RPMI8226 (cell line): ENCODE results near the gene TOP1.

Source experiments
- DNase-seq: peaks from one replicate; pipeline ENCODE4 v3.0.0-alpha.2; 2015

The TOP1 gene

DNA sequence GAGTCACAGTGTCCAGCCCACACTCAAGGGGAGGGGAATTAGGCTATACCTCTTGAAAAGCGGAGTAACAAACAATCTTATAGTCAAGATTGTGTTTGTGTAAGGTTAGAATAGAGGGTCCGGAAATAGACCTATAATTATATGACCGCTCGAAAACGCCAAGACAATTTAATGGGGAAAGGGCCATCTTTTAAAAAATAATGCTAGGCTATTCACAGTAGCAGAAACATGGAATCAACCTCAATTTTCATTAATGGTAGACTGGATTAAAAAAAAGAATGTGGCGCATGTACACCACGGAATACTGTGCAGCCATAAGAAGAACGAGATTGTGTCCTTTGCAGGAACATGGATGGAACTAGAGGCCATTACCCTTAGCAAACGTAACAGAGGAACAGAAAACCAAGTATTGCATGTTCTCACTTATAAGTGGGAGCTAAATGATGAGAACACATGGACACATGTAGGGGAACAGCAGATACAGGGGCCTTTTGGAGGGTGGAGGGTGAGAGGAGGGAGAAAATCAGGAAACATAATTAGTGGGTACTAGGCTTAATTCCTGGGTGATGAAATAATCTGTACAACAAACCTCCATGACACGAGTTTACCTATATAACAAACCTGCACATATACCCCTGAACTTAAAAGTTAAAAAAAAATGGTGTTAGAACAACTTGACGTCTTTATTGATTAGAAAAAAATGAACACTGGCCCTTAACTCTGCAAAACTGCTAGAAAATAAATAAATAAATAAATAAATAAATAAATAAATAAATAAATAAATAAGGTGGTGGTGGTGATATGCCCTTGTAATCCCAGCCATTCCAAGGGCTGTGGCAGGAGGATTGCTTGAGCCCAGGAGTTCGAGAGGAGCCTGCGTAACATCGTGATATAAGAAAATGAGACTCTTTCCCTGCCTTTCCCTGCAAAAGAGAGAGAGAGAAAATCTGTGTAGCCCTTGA is 30.3 kb downstream of the TOP1 start:
- no peak for DNase-seq

DNA sequence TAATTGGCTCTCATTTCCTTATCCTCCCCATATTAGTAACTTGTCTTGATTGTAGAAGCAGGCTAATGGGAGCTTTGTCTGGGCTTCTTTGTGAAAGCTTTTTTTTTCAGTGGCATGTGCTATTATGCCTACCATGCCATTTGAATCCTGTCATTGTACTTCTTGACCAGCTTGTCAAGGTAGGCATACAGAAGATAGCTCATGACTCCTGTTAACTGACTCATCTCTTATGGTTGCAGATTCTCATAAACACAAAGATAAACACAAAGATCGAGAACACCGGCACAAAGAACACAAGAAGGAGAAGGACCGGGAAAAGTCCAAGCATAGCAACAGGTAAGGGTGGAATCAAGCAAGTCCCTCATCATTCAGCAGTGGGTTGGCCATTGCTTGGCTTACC is 32.5 kb downstream of the TOP1 start:
- DNase-seq, result no peak

DNA sequence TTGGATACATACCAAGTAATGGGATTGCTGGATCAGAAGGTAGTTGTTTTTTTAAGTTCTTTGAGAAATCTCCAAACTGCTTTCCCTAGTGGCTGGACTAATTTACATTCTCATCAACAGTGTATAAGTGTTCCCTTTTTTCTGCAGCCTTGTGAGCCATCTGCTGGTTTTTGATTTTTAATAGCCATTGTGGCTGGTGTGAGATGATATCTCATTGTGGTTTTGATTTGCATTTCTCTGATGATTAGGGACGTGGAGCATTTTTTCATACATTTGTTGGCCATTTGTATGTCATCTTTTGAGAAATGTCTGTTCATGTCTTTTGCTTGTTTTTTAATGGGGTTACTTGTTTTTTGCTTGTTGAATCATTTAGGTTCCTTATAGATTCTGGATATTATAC is 34.8 kb downstream of the TOP1 start:
- DNase-seq, result no peak

DNA sequence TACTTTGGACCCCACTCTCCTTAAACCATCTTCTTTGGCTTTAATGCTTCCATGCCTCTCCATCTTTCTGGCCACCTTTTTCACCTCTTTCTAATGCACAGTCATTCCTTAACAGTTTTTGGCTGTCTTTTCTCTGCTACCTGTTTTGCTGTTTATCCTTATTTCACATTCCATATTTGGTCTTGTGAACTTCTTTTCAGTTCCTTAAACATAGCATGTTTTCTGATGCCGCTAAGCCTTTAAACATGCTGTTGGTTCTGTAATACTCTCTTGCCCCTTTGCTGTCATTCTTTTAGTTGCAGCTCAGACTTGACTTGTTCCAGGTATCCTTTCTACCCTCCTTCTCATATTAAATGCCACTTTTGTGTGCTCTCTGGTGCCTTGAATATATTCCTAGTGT is 35.8 kb downstream of the TOP1 start:
- DNase-seq, result no peak

DNA sequence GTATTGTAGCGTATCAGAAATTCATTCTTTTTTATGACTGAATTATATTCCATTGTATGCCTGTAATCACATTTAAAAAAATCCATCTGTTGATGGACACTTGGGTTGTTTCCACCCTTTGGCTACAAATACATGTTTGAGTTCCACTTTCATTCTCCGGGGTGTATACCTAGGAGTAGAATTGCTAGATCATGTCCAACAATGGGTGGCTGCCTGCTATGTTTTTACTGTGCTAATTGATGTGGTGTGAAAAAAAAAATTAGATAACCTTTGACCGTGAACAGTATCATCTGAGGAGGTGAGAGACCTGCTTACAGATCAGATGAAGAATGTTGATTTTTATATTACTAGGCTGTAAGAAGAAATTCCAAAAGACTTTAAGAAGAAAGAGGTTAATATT is 37.1 kb downstream of the TOP1 start:
- DNase-seq, result no peak

DNA sequence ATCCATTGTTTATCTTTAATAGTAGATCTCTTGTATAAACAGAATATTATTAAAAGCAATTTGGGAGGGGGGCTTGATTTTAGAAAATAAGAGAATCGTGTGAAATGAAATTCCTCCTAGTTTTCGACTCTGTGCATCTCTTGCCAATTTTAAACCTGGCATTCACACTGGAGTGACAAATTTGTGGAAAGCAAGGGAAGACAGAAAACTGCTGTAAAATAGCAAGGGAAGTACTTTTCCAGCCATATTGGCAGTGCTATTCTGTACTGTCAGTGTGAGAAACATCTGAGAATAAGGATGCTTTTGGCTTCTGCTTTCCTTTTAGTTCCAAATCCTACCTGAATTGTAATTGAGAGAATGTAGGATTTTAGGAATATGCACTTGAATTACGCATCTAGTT is 40.2 kb downstream of the TOP1 start:
- DNase-seq, result no peak

DNA sequence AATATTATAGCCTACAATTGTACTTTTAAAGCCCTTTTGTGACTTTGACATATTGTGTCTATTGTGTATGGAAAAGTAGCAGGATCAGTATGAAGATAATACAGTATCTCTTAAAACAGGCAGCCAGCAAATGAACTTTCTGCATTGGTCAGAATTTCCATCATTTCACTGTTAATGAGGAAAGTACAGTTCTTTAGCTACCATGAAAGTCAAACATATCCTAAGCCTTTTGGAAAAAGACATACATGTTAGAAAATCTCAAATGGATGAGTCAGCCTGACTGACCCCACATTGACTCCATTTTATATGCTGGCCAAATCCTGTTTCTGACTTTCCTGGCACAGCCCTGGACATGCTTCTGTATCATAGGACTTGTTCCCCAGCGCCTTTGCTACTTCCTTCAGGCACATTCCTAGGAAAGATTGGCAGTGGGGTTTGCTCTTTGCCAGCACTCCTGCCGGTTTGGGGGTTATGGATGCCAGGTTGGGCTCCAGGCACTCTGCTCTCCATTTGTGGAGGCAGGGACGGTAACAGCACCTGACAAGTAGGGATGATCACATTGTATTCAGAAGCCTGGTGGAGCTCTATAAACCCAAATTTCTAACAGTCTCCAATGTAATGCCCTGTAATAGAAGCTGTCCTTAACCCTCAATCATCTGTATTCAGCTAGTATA is 43.7 kb downstream of the TOP1 start:
- no peak for DNase-seq

DNA sequence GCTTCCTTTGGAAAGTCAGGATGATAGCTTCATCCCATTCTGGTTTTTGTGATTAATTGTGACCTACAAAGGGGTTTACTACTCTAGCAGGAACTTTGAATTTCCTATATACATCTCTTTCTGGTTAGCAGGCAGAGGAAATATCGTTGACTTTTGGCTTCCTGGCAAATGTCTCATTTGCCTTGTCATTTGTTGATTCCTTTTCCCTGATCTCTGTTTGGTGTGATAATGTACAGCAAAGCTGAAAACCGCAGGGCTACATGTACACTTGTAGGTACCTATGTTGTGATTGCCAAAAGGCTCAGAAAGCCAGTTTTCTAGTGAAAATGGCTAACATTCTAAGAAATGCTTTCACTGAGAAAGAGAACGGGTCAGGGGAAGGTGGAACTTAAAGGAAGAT is 44.3 kb downstream of the TOP1 start:
- no peak for DNase-seq

DNA sequence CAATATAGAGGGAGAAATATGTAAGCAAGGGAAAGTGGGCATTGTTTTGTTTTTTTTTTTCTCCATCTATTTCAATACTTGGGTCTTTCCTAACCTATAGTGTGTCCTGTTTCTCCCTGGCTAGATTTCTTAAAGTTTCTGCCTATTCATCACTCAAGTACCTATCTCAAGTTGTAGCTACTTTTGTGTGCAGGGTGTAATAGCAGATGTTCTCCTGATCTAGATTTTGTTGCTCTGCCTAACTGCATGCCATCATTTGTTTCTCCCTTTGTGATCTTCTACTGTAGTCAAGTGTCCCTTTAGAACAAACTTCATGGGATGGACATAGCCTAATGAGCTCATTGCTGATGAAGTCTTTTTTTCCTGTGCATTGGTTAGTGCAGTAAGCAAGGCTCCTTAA is 45.8 kb downstream of the TOP1 start:
- DNase-seq, result no peak

DNA sequence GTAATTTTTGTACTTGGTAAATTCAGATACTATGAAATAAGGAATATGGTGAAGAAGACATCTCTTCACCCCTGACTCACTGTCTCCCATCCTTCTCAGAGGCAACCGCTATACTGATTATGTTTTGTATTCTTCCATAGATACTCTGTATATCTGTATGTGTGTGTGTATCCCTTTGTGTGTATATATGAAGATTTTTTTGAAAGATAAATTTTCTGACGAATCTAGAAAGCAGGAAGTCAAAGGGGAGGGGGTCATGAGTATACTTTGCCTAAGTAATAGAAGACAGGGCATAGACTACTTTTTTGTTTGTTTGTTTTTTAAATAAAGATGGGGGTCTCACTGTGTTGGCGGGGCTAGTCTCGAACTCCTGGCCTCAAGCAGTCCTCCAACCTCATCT is 48.2 kb downstream of the TOP1 start:
- no peak for DNase-seq

DNA sequence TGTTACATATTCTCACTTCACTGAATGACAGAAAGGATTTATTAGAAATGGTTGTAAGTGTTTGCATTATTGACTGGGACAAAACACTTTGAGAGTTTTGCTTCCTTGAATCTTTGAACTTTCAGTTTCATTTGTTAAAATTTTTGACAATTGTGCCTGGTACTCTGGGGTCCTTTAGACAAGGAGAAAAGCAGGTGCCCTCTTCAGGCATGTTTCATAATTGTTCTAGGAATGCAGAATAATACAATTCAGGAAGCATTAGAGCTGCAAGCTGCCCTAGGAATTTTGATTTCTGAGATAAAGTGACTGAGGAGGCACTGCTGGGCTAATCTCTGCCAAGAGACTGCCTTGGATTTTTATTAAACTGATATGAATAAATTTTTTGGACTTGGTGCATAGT is 49.7 kb downstream of the TOP1 start:
- DNase-seq, result peak; percentile 72

DNA sequence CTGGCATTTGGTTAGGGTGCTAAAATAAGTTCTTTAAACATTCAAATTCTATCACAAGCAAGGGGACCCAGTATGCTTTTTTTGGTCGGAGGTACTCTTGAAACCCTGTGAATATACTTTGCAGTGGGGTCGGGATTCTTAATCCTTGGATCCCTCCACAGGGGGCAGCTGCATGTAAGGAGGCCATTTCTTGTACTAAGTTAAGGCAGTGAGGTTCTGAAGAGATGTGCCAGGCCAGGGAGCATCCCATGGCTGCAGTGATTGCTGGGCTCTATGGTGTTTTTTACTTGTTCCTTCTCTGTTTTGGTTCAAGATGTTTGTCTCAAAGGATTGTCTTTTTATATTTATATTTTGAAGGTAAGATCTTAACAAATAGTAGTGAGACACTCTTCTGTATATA is 50.4 kb downstream of the TOP1 start:
- DNase-seq, result no peak

DNA sequence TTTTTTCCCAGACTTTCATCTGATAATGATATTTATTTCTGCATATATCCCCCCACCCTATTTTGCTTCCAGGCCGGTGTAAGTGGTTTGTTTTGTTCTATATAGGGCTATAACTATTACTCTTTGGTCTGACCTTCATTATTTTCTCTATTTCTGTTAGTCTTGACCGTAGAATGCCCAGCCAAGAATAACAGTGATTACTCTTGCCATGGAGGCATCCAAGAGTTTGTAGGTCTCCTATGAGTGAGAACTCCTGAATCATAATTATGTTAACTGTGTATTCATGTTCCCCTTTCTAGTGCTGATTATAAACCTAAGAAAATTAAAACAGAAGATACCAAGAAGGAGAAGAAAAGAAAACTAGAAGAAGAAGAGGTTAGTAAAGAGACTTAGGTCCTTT is 52.2 kb downstream of the TOP1 start:
- no peak for DNase-seq

DNA sequence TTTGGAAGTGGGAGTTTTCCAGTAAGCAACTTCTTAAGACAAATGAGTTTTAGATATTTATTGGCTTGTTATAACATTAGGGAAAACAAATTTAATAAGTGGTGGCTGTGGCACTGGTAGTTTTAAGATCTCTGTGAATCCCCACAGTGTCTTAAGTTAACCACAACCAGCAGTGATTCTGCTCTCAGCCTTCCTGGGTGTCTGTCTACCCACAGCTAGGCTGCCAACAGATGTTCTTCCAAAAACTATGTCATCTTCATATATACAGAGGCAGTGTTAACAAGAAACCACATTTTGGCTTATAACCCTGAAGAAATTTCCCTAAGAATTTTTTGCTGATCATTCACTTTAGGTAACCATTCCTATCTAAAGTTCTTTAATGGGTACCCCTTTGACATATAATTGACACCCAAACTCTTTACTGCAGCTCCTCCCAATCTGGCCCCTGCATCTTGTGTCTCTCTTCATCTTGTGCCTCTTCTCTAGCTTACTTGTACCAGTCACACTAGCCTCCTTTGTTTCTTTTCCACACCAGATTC is 52.7 kb downstream of the TOP1 start:
- DNase-seq, result no peak

DNA sequence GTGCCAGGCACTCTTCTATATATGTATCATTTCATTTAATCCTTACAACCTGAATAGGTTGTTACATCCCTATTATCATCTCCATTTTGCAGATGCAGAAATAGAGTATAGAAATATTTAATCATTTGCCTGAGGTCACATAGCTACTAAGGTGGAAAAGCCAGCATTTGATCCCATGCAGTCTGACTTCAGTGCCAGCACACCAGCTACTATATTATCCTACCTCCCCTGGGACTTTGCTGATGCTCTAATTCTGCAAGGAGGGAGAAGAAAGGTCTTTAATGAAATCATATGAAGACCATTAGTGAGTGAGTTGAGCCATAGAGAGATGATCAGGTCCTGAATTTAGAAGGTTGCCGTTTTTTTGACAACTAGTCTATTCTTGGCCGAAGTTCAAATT is 53.7 kb downstream of the TOP1 start:
- no peak for DNase-seq

DNA sequence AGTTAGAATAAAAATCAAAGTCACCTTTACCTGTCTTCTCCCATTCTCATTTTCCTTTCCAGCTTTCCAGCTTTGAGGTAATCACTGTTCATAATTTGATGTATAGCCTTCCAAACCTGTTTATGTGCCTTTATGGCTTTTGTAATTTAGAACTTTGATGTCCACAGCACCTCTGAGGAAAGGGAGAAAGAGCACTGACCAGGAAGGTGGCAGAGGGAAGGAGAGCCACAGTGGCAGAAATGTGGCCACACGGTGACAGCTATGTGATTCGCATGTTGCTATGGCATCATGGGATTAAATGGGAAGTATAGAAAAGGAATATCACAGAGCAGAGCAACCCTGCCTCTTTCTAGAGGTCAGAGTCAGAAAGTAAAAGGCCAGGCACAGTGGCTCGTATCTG is 57.0 kb downstream of the TOP1 start:
- no peak for DNase-seq

DNA sequence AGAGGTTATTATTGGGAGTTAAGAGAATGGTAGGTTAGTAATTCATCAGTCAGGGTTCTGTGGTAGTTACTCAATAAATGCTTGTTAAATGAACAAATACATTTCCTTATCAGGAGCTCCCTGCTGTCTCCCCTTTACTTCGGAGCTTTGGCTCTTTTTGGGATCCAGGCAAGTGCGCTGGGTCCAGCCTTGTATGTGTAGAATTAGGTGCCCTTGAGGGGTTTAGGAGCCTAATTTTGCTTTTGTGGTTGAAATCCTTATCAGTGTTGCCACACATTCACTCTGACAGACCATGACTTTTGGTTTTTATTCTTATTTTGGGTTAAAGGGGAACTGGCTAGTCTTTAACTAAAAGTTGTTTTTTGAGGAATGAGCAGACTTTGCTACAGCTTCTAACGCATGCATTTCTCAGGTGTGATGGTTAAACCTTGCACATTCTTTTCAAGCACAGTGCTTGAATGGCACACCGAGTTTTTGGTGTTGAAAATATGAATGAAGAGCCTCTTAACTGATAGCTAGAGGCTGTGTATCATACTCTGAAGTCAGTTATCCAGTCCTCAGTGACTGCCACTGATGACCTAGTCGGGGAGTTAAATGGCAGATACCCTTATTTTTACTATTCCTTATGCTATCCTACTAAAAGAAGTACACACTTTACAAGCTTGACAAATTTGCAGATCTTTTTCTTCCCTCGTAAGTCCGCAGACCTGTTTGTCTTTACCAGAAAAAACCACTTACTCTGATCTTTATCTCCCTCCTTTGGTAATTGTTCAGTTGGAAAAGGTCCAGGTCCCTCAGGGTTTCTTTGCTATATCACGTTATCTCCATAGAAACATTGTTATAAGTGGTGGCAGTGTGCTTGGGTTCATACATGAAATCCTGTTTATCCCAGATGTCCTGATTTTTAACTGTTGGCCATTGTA is 58.0 kb downstream of the TOP1 start:
- no peak for DNase-seq

DNA sequence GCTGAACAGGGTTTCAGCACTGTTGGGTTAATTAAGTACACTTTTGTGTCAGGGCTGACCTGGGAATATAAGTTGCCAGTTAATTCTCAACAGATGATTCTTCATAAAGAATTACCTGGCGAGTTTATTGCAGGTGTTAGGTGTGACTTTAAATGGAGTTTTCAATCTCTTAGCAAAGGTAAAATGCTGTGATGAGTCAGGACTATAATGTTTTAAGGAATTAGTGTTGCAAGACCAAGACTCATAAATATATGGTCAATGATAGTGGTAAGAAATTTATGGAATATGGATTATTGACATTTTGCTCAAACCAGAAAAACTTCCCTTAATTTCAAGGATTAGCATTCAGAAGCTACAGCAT is 58.7 kb downstream of the TOP1 start:
- DNase-seq, result no peak

DNA sequence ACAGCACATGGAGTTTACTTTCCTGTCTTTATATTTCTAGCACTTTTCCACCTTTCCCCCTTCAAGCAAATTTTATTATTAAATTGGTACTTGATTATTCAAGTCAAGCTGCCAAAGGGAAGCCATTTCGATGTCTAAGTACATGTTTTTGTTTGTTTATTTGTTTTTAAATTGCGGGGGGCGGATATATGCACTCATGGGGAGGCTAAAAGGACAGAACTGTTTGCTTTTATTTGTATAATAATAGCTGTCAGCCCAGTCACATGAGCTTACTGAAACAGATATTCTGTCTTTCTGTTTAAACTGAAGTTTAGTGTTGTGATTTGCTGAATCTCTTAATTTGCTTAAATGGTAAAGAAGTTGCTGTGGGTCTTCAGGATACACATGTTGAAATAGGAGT is 59.2 kb downstream of the TOP1 start:
- no peak for DNase-seq

DNA sequence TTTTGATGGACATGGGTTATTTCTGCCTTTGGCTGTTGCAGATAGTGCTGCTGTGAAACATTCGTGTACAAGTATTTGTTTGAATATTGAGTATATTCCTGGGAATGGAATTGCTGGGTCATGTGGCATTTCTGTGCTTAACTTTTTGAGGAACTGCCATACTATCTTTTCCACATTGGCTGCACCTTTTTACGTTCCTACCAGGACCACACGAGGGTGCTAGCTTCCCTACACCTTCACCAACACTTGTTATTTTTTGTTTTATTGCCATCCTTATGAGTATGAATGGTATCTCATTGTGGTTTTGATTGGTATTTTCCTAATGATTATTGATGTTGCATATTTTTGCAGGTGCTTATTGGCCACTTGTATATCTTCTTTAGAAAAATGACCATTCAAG is 60.9 kb downstream of the TOP1 start:
- DNase-seq, result no peak

DNA sequence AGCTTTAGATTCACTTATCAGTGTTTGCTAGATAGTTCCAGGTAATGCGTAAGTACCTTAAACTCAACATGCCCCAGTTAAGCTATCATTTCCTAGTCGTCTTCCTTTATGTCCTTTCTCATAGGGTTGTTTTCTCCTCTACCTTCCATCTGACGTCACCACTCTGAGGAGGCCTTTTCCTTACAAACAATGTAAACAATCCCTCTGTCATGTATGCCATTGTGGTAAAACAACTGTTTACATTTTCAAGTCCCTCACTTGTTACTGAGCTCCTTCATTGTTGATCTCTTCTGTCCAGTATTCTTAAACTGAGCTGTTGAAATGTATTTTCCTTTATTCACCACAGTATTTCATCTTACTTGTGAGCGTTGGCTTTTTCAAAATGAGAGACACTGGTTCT is 63.3 kb downstream of the TOP1 start:
- DNase-seq, result no peak

DNA sequence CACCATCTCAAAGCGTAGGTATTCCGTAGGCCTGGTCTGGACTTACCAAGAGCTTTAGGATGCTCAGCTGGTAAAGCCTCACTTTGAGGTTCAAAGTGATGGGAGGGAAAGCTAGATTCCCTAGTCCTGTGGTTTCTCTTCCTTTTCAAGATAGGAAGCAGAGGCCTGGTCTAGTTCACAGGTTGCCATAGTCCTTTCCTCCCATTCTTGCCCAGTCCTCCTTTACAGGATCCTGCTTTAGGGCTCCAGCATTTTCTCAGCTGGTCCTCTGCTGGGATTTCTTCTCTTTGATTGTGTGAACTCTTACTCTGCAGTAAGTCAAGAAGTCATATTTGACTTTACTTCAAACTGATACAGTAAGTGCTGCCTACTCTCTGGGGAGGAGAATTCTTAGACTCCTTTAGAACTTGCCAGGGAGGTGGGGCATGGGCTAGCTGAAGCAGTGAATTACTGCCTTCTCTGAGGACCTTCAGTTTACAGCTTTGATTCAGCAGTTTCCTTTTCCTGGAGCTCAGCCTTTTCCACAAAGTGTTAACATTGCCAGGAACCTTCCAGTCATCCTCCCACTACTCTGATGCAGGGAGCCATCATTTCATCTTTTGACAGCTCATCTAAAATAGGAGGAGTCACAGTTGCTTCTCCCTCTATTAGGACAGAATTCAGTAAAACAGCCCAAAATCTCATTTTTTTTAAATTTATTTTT is 65.9 kb downstream of the TOP1 start:
- no peak for DNase-seq
